NT2/D1 (cell line): ENCODE measurements around the gene TEF.

Source experiments
- DNase-seq: peaks from one replicate; pipeline ENCODE4 v3.0.0-alpha.2; 2011; ENCODE audit warnings: low read depth, low spot score
- H3K27me3 ChIP-seq: 2 replicates; pipeline ENCODE4 v1.6.0; 2011; ENCODE audit warnings: mild to moderate bottlenecking; ENCODE audit not compliant: insufficient read length, insufficient read depth
- H3K36me3 ChIP-seq: 2 replicates; pipeline ENCODE4 v1.6.1; 2011; ENCODE audit warnings: mild to moderate bottlenecking, low read length, mixed read lengths; ENCODE audit not compliant: insufficient read depth, insufficient read length
- H3K4me1 ChIP-seq: 2 replicates; pipeline ENCODE4 v1.5.1; 2011; ENCODE audit not compliant: insufficient read depth, insufficient read length
- H3K4me3 ChIP-seq: 2 replicates; pipeline ENCODE4 v1.5.1; 2011; ENCODE audit warnings: low read depth; ENCODE audit not compliant: insufficient read length
- H3K9ac ChIP-seq: 2 replicates; pipeline ENCODE4 v1.6.0; 2011; ENCODE audit warnings: low read depth; ENCODE audit not compliant: insufficient read length
- H3K9me3 ChIP-seq: 2 replicates; pipeline ENCODE4 v1.5.1; 2011; ENCODE audit warnings: mild to moderate bottlenecking, low read length; ENCODE audit not compliant: insufficient read depth
- SUZ12 ChIP-seq: IDR thresholded peaks from 2 replicates; pipeline ENCODE4 v1.6.1; 2011; ENCODE audit not compliant: insufficient read length, insufficient read depth; ENCODE audit errors: extremely low read depth
- YY1 ChIP-seq: IDR thresholded peaks from 2 replicates; pipeline ENCODE4 v1.6.1; 2011; ENCODE audit not compliant: insufficient read length, insufficient read depth
- ZNF274 ChIP-seq: IDR thresholded peaks from 2 replicates; pipeline ENCODE4 v1.6.1; 2011; ENCODE audit warnings: mild to moderate bottlenecking, low read depth, low read length

The TEF gene

DNA sequence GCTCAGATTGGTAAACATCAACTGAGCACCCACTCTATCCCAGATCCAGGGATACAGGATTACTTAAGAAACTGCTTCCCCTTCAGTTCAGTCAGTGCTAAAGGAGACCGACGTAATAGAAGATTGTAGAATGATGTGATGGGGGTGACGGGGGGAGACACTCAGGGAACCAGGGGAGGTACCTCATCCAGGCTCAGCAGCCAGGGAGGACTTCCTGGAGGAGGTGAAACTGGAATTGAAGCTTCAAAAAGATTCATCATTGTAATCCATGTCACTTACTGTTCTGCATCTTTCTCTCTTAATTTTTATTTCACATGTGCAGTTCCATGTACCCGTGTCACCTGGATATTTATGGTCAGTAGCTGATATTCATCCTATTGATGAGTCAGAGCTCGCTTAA, 19.1 kb upstream of the TEF start:
- Histone ChIP-seq H3K9ac (no peak overlapping the region), H3K36me3 (peaks cover 17% of the 10 kb centered on the region), H3K4me3 (no peak overlapping the region), H3K9me3 (no peaks in the 10 kb centered on the region), H3K4me1 (peaks cover 19% of the 10 kb centered on the region), H3K27me3 (no peaks in the 10 kb centered on the region)
- TF ChIP-seq ZNF274 (no peak), SUZ12 (no peak), YY1 (no peak)
- no peak for DNase-seq

DNA sequence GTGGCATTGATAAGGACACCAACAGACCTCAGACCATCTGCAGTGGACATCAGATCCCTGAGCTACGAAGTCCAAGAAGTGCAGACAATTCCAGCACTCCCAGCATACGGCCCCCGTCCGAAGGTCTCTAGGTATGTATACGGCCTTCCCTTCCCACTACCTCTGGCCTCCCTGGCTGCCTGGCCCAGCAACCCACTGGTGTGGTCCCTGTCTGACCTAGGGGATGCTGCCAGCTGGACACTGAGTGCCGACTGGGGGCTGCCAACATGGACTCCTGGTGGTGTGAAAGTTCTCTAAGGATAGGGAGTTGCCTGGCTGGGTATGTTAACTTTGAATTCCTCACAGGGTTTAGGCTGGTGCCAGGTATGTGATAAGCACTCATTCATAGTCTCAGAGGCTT, 17.5 kb upstream of the TEF start:
- TF ChIP-seq SUZ12 (no peak), YY1 (no peak), ZNF274 (no peak)
- Histone ChIP-seq H3K36me3 (peaks cover 6% of the 10 kb centered on the region), H3K9ac (no peak overlapping the region), H3K4me1 (peaks cover 17% of the 10 kb centered on the region), H3K9me3 (no peaks in the 10 kb centered on the region), H3K4me3 (no peak overlapping the region), H3K27me3 (no peaks in the 10 kb centered on the region)
- DNase-seq = no peak

DNA sequence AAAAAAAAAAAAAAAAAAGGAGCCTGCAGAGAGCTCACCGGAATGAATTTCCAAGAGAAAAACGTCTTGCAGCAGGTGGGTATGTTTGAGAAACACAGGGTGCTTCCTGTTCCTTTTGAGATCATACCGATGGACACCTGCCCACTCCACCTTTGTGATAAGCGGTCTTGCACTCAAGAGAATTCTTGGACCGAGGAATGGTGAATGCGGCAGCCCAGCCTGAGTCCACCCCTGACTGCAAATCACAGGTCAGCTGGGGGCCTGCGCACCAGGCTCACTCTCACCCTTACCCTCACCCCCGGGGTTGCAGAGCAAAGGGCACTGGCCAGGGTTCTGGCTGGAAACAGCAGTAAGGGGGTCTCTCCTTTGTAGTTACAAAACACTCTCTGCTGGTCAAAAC, 16.8 kb upstream of the TEF start:
- Histone ChIP-seq H3K9me3 (no peaks in the 10 kb centered on the region), H3K4me3 (no peak overlapping the region), H3K9ac (no peak overlapping the region), H3K36me3 (peaks cover 6% of the 10 kb centered on the region), H3K27me3 (no peaks in the 10 kb centered on the region), H3K4me1 (peaks cover 14% of the 10 kb centered on the region)
- no peak for DNase-seq
- TF ChIP-seq YY1 (no peak), ZNF274 (no peak), SUZ12 (no peak)

DNA sequence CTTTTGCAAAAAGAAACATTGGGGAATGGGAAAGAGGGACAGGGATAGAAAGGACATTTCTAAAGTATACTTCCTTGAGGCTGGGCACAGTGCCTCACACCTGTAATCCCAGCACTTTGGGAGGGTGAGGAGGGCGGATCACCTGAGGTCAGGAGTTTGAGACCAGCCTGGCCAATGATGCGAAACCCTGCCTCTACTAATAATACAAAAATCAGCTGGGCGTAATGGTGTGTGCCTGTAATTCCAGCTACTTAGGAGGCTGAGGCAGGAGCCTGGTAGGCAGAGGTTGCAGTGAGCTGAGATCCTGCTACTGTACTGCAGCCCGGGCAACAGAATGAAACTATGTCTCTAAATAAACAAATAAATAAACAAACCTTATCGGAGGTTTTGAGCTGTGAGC, 16.3 kb upstream of the TEF start:
- H3K27me3 ChIP-seq = no peaks in the 10 kb centered on the region
- H3K4me3 ChIP-seq = no peak overlapping the region
- TF ChIP-seq ZNF274 (no peak), SUZ12 (no peak), YY1 (no peak)
- no peaks in the 10 kb centered on the region for H3K9me3 ChIP-seq
- no peak for DNase-seq
- peaks cover 3% of the 10 kb centered on the region for H3K36me3 ChIP-seq
- peaks cover 9% of the 10 kb centered on the region for H3K4me1 ChIP-seq
- no peak overlapping the region for H3K9ac ChIP-seq

DNA sequence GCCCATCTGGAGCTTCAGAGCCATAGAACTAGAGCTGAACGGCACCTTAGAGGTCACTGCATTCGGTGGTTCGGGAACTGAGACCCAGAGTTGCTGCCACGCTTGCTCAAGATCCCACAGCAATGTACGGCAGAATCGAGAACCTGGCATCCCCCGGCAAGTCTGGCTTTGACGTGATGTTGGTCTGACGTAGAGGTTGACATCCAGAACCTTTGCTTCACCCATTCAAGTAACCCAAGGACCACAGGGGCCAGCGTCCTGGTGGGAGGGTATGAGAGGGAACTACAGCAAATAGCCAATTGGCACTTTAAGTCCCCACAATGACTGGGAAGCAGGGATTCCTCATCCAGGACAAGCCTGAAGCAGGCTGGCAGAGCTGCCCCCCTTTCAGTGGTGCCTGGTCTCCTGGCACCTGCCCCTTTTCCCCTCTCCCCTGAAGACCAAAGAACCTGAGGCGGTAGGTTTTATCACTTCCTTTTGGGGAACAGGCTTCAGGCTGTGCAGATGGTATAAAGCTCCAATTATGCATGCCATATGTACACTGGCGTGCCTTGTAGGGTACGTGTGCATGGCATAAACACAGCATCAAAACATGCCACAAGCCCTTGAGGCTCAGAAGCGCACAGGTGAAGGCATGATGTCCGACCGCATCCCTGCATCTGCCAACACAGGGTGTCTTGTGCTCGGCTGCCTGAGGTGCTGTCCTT, 15.3 kb upstream of the TEF start:
- H3K27me3 ChIP-seq = no peaks in the 10 kb centered on the region
- TF ChIP-seq SUZ12 (no peak), YY1 (no peak), ZNF274 (no peak)
- no peak overlapping the region for H3K9ac ChIP-seq
- peaks cover 3% of the 10 kb centered on the region for H3K36me3 ChIP-seq
- no peak overlapping the region for H3K4me3 ChIP-seq
- H3K4me1 ChIP-seq = peaks cover 9% of the 10 kb centered on the region
- no peaks in the 10 kb centered on the region for H3K9me3 ChIP-seq
- no peak for DNase-seq

DNA sequence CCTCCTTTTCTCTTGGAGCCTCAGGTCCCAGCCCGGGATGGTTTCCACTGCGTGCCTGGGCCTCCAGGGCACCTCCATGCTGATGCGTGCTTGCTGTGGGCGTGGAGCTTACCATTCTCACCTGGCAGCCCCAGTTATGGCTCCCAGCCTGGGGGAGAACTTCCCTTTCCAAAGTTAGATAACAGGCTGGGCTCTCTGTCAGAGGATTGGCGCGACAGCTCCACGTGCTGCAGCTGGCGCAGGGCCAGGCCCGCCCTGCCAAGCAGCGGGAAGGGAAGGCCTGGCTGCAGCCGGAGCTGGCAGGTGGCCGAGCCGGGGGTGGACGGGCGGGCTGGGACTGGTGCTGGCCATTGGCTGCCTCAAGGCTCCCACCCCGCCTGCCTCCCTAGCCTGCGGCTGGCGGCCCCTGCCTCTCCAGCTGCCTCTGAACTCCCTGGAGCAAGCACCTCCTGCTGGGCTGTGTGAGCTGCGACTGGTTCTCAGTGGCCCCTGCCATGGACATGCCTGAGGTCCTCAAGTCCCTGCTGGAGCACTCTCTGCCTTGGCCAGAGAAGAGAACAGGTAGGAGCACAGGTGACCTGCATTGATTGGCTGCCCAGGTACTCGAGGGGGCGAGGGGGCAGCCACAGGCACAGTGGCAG, 14.6 kb upstream of the TEF start:
- Histone ChIP-seq H3K4me1 (peaks cover 9% of the 10 kb centered on the region), H3K27me3 (no peaks in the 10 kb centered on the region), H3K4me3 (no peak overlapping the region), H3K9me3 (no peaks in the 10 kb centered on the region), H3K36me3 (peaks cover 3% of the 10 kb centered on the region), H3K9ac (no peak overlapping the region)
- TF ChIP-seq ZNF274 (no peak), YY1 (no peak), SUZ12 (no peak)
- DNase-seq = no peak

DNA sequence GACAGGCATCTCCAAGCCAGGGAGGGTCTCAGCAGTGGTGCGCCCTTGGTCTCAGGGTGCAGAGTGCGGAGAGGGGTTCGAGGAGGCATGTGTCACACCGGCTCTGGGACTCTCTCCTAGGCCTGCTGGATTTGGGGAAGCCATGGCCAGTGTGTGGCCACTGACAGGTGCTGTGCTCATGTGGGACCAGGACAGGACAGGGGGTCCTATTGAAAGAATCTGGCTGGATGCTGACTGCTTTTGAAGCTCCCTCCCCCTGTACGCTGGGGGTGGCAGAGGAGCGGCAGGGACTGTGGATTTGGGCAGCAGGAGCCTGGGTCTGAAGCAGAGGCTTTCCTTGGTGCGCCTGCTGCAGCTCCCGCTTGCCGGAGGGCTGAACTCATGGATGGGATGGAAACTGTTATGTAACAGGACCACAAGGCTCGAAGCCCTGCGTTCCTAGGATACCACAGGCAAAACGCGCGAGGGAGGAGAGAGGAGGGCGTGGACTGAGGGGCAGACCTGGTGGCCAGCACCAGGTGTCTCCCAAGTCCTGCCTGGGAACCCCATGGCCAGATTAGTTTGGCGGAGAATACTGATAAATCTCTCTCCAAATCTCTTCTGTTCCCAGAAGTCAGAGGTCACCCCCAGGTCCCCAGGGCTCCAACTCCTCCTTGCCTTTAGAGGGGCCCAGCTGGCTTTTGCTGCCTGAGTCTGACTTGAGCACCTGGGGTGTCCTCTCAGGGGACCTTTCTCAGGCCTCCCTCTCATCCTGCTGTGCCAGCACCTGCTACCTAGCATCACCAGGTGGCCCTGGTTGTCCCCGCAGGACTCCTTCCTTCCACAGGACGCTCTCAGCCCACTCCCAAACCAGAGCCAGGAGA, 13.8 kb upstream of the TEF start:
- H3K4me1 ChIP-seq = peaks cover 9% of the 10 kb centered on the region
- H3K9me3 ChIP-seq = no peaks in the 10 kb centered on the region
- no peak for DNase-seq
- peaks cover 3% of the 10 kb centered on the region for H3K36me3 ChIP-seq
- no peak for TF ChIP-seq ZNF274
- H3K27me3 ChIP-seq = no peaks in the 10 kb centered on the region
- no peak overlapping the region for H3K4me3 ChIP-seq
- H3K9ac ChIP-seq = no peak overlapping the region
